B cell (primary cell): ENCODE results near the gene ILDR1. TPM values are rescaled to one million over a fixed set of nuclear protein-coding genes. Genes with fewer than 3 reads are reported as not detected.

Experiments
- ATAC-seq: fragments of 200-7000 bp; cut with Tn5 transposase; one replicate; pipeline ENCODE4 v1.10.0; 2021; ENCODE audit warnings: low read depth, mild to moderate bottlenecking, moderate number of reproducible peaks, moderate library complexity
- CTCF ChIA-PET: fragments of 350-600 bp; sonication (Branson Sonifier 250); formaldehyde crosslinking; loops from one replicate; lab custom pipeline; 2021; ENCODE audit warnings: antibody characterized with exemption, inconsistent platforms; lab: Charles Lee
- POLR2A ChIA-PET: fragments of 350-600 bp; sonication (Branson Sonifier 250); formaldehyde crosslinking; loops from one replicate; lab custom pipeline; 2021; ENCODE audit warnings: antibody characterized with exemption; lab: Charles Lee
- DNase-seq: peaks from one replicate; pipeline ENCODE4 v3.0.0; 2013
- H2AFZ ChIP-seq: 2 replicates; pipeline ENCODE4 v1.6.1; 2012; ENCODE audit warnings: mild to moderate bottlenecking, low read depth, low read length; ENCODE audit not compliant: insufficient read depth, poor library complexity, severe bottlenecking
- H3K27ac ChIP-seq, 2 donors: 1 replicate in 1 of 2; 2 replicates in 1 of 2; pipeline ENCODE4 v1.5.1; 2012 to 2013; ENCODE audit warnings: low read length in 2 of 2, mild to moderate bottlenecking in 2 of 2, moderate library complexity in 1 of 2
- H3K27me3 ChIP-seq, 4 experiments: fragments of 200-600 bp in 1 of 4; sonication (generic) in 1 of 4; replicated peaks in 1 of 4; 1 replicate in 2 of 4; 2 replicates in 2 of 4; pipeline versions ENCODE4 v1.6.1 to v1.7.0; 2013 to 2016; ENCODE audit warnings: low read length in 3 of 4, mild to moderate bottlenecking in 2 of 4, mixed read lengths in 1 of 4, moderate library complexity in 1 of 4; ENCODE audit not compliant: insufficient read depth in 4 of 4, control insufficient read depth in 3 of 4; ENCODE audit errors: control extremely low read depth in 1 of 4
- H3K36me3 ChIP-seq, 2 experiments: replicated peaks in 1 of 2; 1 replicate in 1 of 2; 2 replicates in 1 of 2; pipeline versions ENCODE4 v1.6.1 to v1.7.1; 2013; ENCODE audit warnings: low read length in 1 of 2; ENCODE audit not compliant: insufficient read depth in 2 of 2, control insufficient read depth in 1 of 2; ENCODE audit errors: control extremely low read depth in 1 of 2, extremely low read depth in 1 of 2
- H3K4me1 ChIP-seq, 2 donors: fragments of 200-600 bp in 1 of 2; sonication (generic) in 1 of 2; 1 replicate in 1 of 2; 2 replicates in 1 of 2; pipeline versions ENCODE4 v1.5.1 to v1.6.1; 2013 to 2017; ENCODE audit warnings: low read length in 2 of 2; ENCODE audit not compliant: control insufficient read depth in 2 of 2, insufficient read depth in 2 of 2
- H3K4me2 ChIP-seq: replicated peaks from 2 replicates; pipeline ENCODE3; 2012; ENCODE audit warnings: mild to moderate bottlenecking, low read depth, low read length; ENCODE audit not compliant: poor library complexity, severe bottlenecking
- H3K4me3 ChIP-seq, 5 experiments: fragments of 200-600 bp in 1 of 5; sonication (generic) in 1 of 5; 1 replicate in 3 of 5; 2 replicates in 2 of 5; pipeline versions ENCODE4 v1.5.1 to v1.7.0; 2011 to 2016; ENCODE audit warnings: low read length in 4 of 5, mild to moderate bottlenecking in 4 of 5, low read depth in 2 of 5, control low read depth in 1 of 5, moderate library complexity in 1 of 5; ENCODE audit not compliant: insufficient read depth in 1 of 5; ENCODE audit errors: control extremely low read depth in 1 of 5, extremely low read depth in 1 of 5
- H3K79me2 ChIP-seq: fragments of 200-600 bp; sonication (generic); one replicate; pipeline ENCODE4 v1.6.0; 2016; ENCODE audit warnings: low read length; ENCODE audit not compliant: control insufficient read depth, insufficient read depth
- H3K9ac ChIP-seq: fragments of 200-600 bp; sonication (generic); 2 replicates; pipeline ENCODE4 v1.6.1; 2017; ENCODE audit warnings: mild to moderate bottlenecking, low read length, moderate library complexity
- H3K9me3 ChIP-seq, 3 donors: one replicate each; pipeline versions ENCODE4 v1.6.1 to v1.7.1; 2013; ENCODE audit warnings: low read length in 2 of 3; ENCODE audit not compliant: control insufficient read depth in 2 of 3, insufficient read depth in 1 of 3; ENCODE audit errors: control extremely low read depth in 1 of 3
- H4K20me1 ChIP-seq: 2 replicates; pipeline ENCODE4 v1.6.0; 2012; ENCODE audit warnings: mild to moderate bottlenecking, low read length; ENCODE audit not compliant: insufficient read depth, control insufficient read depth, poor library complexity, severe bottlenecking
- H3K27ac Mint-ChIP-seq: one replicate; pipeline ENCODE4 v1.8.0; 2021; ENCODE audit warnings: mixed read lengths
- H3K27me3 Mint-ChIP-seq: one replicate; pipeline ENCODE4 v1.8.0; 2021; ENCODE audit warnings: mixed read lengths
- H3K4me1 Mint-ChIP-seq: one replicate; pipeline ENCODE4 v1.8.0; 2021; ENCODE audit warnings: mixed read lengths
- H3K4me3 Mint-ChIP-seq: one replicate; pipeline ENCODE4 v1.8.0; 2021; ENCODE audit warnings: mixed read lengths
- H3K9me3 Mint-ChIP-seq: one replicate; pipeline ENCODE4 v1.8.0; 2022; ENCODE audit warnings: mixed read lengths; ENCODE audit not compliant: insufficient read depth
- CTCF ChIP-seq: fragments of 200-600 bp; IDR thresholded peaks from one replicate; pipeline ENCODE4 v1.8.0; 2022; ENCODE audit warnings: antibody characterized with exemption, mild to moderate bottlenecking
- EZH2 ChIP-seq: IDR thresholded peaks from 2 replicates; pipeline ENCODE4 v1.6.1; 2012; ENCODE audit warnings: borderline replicate concordance, low read depth, mild to moderate bottlenecking, moderate library complexity, low read length; ENCODE audit not compliant: insufficient read depth, poor library complexity, severe bottlenecking
- WGBS: methylation state at CpG from one replicate; pipeline ENCODE4 v1.1.5; 2013; ENCODE audit warnings: missing lambda C conversion rate; ENCODE audit not compliant: insufficient coverage; 5-methylcytosine and 5-hydroxymethylcytosine counted together
- intact Hi-C: fragments of 100-400 bp; cut with micrococcal nuclease; formaldehyde crosslinking; loops from one replicate; pipeline ENCODE4 v1.10.0; 2022
- polyA plus RNA-seq: library from polyadenylated mRNA; depleted of rRNA; stranded (reverse); fragments of >200 nt; gene quantifications from 2 replicates; pipeline ENCODE4 v1.2.3, GENCODE V29; 2012
- total RNA-seq, 2 donors: library from RNA; stranded (reverse); fragments of 120-200 nt in 1 of 2; gene quantifications; 1 replicate in 1 of 2; 2 replicates in 1 of 2; pipeline versions ENCODE4 v1.2.3 to v1.2.4, GENCODE V29; 2013 to 2022

Gene ILDR1
- total and polyA plus RNA-seq, 2 donors (not counting 1 experiment from before 2014, with no cell fraction given), result 1.9 to 4.7 TPM

DNA sequence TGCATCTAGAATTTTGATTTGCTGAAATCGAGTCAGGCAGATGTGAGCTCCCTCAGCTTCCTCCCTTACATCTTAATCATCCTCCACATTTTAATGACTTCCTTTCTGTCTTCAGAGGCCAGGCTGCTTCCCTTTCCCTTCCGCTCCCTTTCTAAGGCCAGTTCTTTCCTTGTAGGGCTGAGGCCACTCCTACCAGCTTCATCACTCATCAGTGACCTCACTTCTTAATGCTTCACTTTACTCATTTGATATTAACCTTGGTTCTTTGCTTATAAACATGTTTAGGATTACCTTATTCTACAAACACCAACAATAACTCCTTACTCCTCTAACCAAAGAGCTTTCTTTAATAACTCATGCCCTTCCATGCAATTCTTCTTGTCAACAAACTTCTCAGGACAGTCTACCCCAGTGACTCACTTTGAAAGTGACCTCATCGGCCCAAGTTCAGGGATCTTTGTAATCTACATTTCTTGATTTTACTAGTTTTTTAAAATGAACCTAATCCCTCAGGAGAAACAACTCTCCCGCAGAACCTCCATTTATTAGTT is 23.9 kb downstream of the ILDR1 start:
- Histone ChIP-seq H3K9me3 (peaks cover 0 to 6% (median 0%) of the 10 kb centered on the region in 3 donors), H2AFZ (peak overlapping the region; percentile 8), H3K27ac (peak overlapping the region; percentile 37 to 70), H3K27me3 (no peaks in the 10 kb centered on the region), H3K4me1 (peaks cover 77 to 82% of the 10 kb centered on the region in 2 donors), H3K4me2 (peak overlapping the region; percentile 31), H3K9ac (peak overlapping the region; percentile 9), H3K4me3 (no peak overlapping the region), H3K79me2 (peaks cover 11% of the 10 kb centered on the region), H4K20me1 (no peaks in the 10 kb centered on the region), H3K36me3 (peaks cover 1 to 4% of the 10 kb centered on the region in 2 experiments)
- Mint-ChIP-seq H3K27ac (peak overlapping the region; percentile 84), H3K27me3 (no peaks in the 10 kb centered on the region), H3K4me3 (peak overlapping the region; percentile 57), H3K9me3 (no peaks in the 10 kb centered on the region), H3K4me1 (peaks cover 87% of the 10 kb centered on the region)
- intact Hi-C loops, result loop anchor here (5.0 kb wide), 1 partner anchor 336 kb away; the partner anchor contains the start of gene HCLS1
- CTCF ChIA-PET, result interaction anchor here (0.6 to 4.0 kb wide), 6 partner anchors 8 to 242 kb away, joined by 3 to 27 read pairs (median 4); partner anchors contain the start of gene CD86
- DNase-seq (no peak), ATAC-seq (no peak)
- POLR2A ChIA-PET, result no interaction called here
- WGBS, result 0% methylated on average over 1 of the region's 4 CpGs
- no peak for TF ChIP-seq EZH2
- no peak for TF ChIP-seq CTCF

GRCh38 chr3:121997372-121997771 is 24.7 kb downstream of the ILDR1 start:
- TF ChIP-seq CTCF, result no peak
- TF ChIP-seq EZH2, result no peak
- CTCF ChIA-PET, result interaction anchor here (0.8 to 4.0 kb wide), 8 partner anchors 7 to 262 kb away, joined by 3 to 27 read pairs (median 4); partner anchors contain the start of gene CD86
- H3K9me3 ChIP-seq, result peaks cover 0 to 10% (median 0%) of the 10 kb centered on the region in 3 donors
- DNase-seq, result no peak
- peaks cover 11% of the 10 kb centered on the region for H3K79me2 ChIP-seq
- peaks cover 78 to 82% of the 10 kb centered on the region in 2 donors for H3K4me1 ChIP-seq
- Mint-ChIP-seq H3K4me3 (peak overlapping the region; percentile 33), H3K4me1 (peaks cover 86% of the 10 kb centered on the region), H3K9me3 (no peaks in the 10 kb centered on the region), H3K27ac (peak overlapping the region; percentile 60), H3K27me3 (no peaks in the 10 kb centered on the region)
- WGBS, result 0% methylated on average over 1 of the region's 2 CpGs
- H4K20me1 ChIP-seq, result no peaks in the 10 kb centered on the region
- ATAC-seq, result no peak
- intact Hi-C loops, result loop anchor here (5.0 kb wide), 1 partner anchor 335 kb away; the partner anchor contains the start of gene HCLS1
- no peak overlapping the region for H3K4me3 ChIP-seq
- peak overlapping the region; percentile 31 for H3K4me2 ChIP-seq
- H3K27ac ChIP-seq, result peak overlapping the region; percentile 37 to 70
- peak overlapping the region; percentile 9 for H3K9ac ChIP-seq
- H3K27me3 ChIP-seq, result no peaks in the 10 kb centered on the region
- H3K36me3 ChIP-seq, result peaks cover 1 to 4% of the 10 kb centered on the region in 2 experiments
- POLR2A ChIA-PET, result no interaction called here
- peak overlapping the region; percentile 8 for H2AFZ ChIP-seq
